Ascending aorta (tissue), 2 donors: ENCODE measurements around the gene ADARB1. TPM values are rescaled to one million over a fixed set of nuclear protein-coding genes. Genes with fewer than 3 reads are reported as not detected.

Experiments used
- DNase-seq, 2 donors: peaks; one replicate each; pipeline ENCODE4 v3.0.0-alpha.2; 2019; ENCODE audit warnings: low spot score in 2 of 2
- H3K27ac ChIP-seq, 2 donors: fragments of 200-600 bp; sonication (generic); one replicate each; pipeline ENCODE4 v1.5.1; 2016 to 2017; ENCODE audit warnings: mild to moderate bottlenecking in 1 of 2
- H3K27me3 ChIP-seq: fragments of 200-600 bp; sonication (generic); one replicate; pipeline ENCODE4 v1.5.1; 2017
- H3K36me3 ChIP-seq, 2 donors: fragments of 200-600 bp; sonication (generic); one replicate each; pipeline ENCODE4 v1.5.1; 2016
- H3K4me1 ChIP-seq, 2 donors: fragments of 200-600 bp; sonication (generic); one replicate each; pipeline ENCODE4 v1.5.1; 2016 to 2017; ENCODE audit warnings: mild to moderate bottlenecking in 1 of 2
- H3K4me3 ChIP-seq, 2 donors: fragments of 200-600 bp; sonication (generic); one replicate each; pipeline ENCODE4 v1.5.1; 2016 to 2017; ENCODE audit warnings: mild to moderate bottlenecking in 1 of 2
- H3K9me3 ChIP-seq, 2 donors: fragments of 200-600 bp; sonication (generic); one replicate each; pipeline ENCODE4 v1.5.1; 2016
- CTCF ChIP-seq, 3 experiments: fragments of 200-600 bp in 2 of 3; fragments of 450-650 bp in 1 of 3; sonication (generic) in 2 of 3; IDR thresholded peaks; one replicate each; pipeline ENCODE4 v1.5.1; 2016 to 2019; ENCODE audit warnings: antibody characterized with exemption in 3 of 3, mild to moderate bottlenecking in 1 of 3, moderate library complexity in 1 of 3
- intact Hi-C: fragments of 100-400 bp; cut with DNase I; formaldehyde crosslinking; loops from one replicate; pipeline ENCODE4 v1.15.1; 2023
- total RNA-seq: library from RNA; depleted of rRNA; stranded (reverse); fragments of >200 nt; gene quantifications from one replicate; pipeline ENCODE4 v1.1.0, GENCODE V29; 2016

Gene ADARB1
- total RNA-seq, 1 donor from 2014 or later = 82.9 TPM

- intact Hi-C loops = no loop called here
- Histone ChIP-seq H3K27me3 (no peaks in the 10 kb centered on the region), H3K4me3 (no peak overlapping the region), H3K36me3 (peaks cover 41 to 42% of the 10 kb centered on the region in 2 donors), H3K4me1 (peaks cover 0 to 9% of the 10 kb centered on the region in 2 donors), H3K9me3 (no peaks in the 10 kb centered on the region), H3K27ac (no peak overlapping the region)
- DNase-seq = no peak
- TF ChIP-seq CTCF (IDR thresholded peaks at IDR 0.05) = no peak
Measured at GRCh38 chr21:45224189-45224938, 150.0 kb downstream of the ADARB1 start.

- H3K4me3 ChIP-seq = no peak overlapping the region
- peaks cover 0 to 4% of the 10 kb centered on the region in 2 donors for H3K4me1 ChIP-seq
- no peak for TF ChIP-seq CTCF (IDR thresholded peaks at IDR 0.05)
- H3K27me3 ChIP-seq = no peaks in the 10 kb centered on the region
- intact Hi-C loops = no loop called here
- H3K9me3 ChIP-seq = no peaks in the 10 kb centered on the region
- peaks cover 40 to 42% of the 10 kb centered on the region in 2 donors for H3K36me3 ChIP-seq
- DNase-seq = no peak
- no peak overlapping the region for H3K27ac ChIP-seq
Measured at GRCh38 chr21:45225041-45225740, 150.8 kb downstream of the ADARB1 start.

GRCh38 chr21:45225741-45226327 is 151.5 kb downstream of the ADARB1 start:
- H3K36me3 ChIP-seq = peaks cover 34 to 35% of the 10 kb centered on the region in 2 donors
- no peak for DNase-seq
- intact Hi-C loops = no loop called here
- no peak for TF ChIP-seq CTCF (IDR thresholded peaks at IDR 0.05)
- H3K27me3 ChIP-seq = no peaks in the 10 kb centered on the region
- H3K27ac ChIP-seq = no peak overlapping the region
- no peak overlapping the region for H3K4me3 ChIP-seq
- peaks cover 0 to 4% of the 10 kb centered on the region in 2 donors for H3K4me1 ChIP-seq
- H3K9me3 ChIP-seq = no peaks in the 10 kb centered on the region

GRCh38 chr21:45226540-45227326 is 152.4 kb downstream of the ADARB1 start:
- H3K4me3 ChIP-seq = no peak overlapping the region
- H3K36me3 ChIP-seq = peaks cover 25 to 26% of the 10 kb centered on the region in 2 donors
- peaks cover 0 to 4% of the 10 kb centered on the region in 2 donors for H3K4me1 ChIP-seq
- no peak for DNase-seq
- H3K27ac ChIP-seq = no peak overlapping the region
- no peaks in the 10 kb centered on the region for H3K9me3 ChIP-seq
- no peak for TF ChIP-seq CTCF (IDR thresholded peaks at IDR 0.05)
- intact Hi-C loops = no loop called here
- no peaks in the 10 kb centered on the region for H3K27me3 ChIP-seq

GRCh38 chr21:45227735-45228134 is 153.4 kb downstream of the ADARB1 start:
- intact Hi-C loops = no loop called here
- no peak overlapping the region for H3K27ac ChIP-seq
- no peak overlapping the region for H3K4me3 ChIP-seq

More at GRCh38 chr21:45227735-45228134, 153.4 kb downstream of the ADARB1 start:
- H3K9me3 ChIP-seq = no peaks in the 10 kb centered on the region
- TF ChIP-seq CTCF (IDR thresholded peaks at IDR 0.05) = no peak
- no peak for DNase-seq
- no peaks in the 10 kb centered on the region for H3K27me3 ChIP-seq
- peaks cover 15 to 16% of the 10 kb centered on the region in 2 donors for H3K36me3 ChIP-seq
- H3K4me1 ChIP-seq = peaks cover 0 to 4% of the 10 kb centered on the region in 2 donors
